GM12873 (cell line): ENCODE measurements around the gene ATAD2B.

Experiments
- CTCF ChIP-seq: IDR thresholded peaks from 2 replicates; pipeline ENCODE4 v1.5.1; 2012; ENCODE audit warnings: low read depth, mild to moderate bottlenecking, moderate library complexity, low read length, control low read depth; ENCODE audit not compliant: insufficient read depth; ENCODE audit errors: missing control alignments

The ATAD2B gene

GRCh38 chr2:23709311-23709710 is 217.6 kb downstream of the ATAD2B start:
- TF ChIP-seq CTCF = no peak

GRCh38 chr2:23708771-23709170 is 218.2 kb downstream of the ATAD2B start:
- no peak for TF ChIP-seq CTCF

GRCh38 chr2:23707096-23707495 is 219.8 kb downstream of the ATAD2B start:
- TF ChIP-seq CTCF = no peak

- TF ChIP-seq CTCF = no peak
Observed at GRCh38 chr2:23706613-23707078, 220.3 kb downstream of the ATAD2B start.

GRCh38 chr2:23705771-23706612 is 220.9 kb downstream of the ATAD2B start:
- TF ChIP-seq CTCF = no peak

- TF ChIP-seq CTCF = no peak
Observed at GRCh38 chr2:23703583-23704385, 223.1 kb downstream of the ATAD2B start.

GRCh38 chr2:23703037-23703582 is 223.8 kb downstream of the ATAD2B start:
- TF ChIP-seq CTCF = no peak
